Panc1 (cell line): ENCODE measurements around the gene MYL10.
A peak's percentile ranks its signal among the peaks of the same experiment; 100 is the strongest.

Experiments
- POLR2AphosphoS5 ChIP-seq: IDR thresholded peaks from 2 replicates; pipeline ENCODE4 v1.6.1; 2012; ENCODE audit warnings: mild to moderate bottlenecking, low read depth, low read length, moderate library complexity
- TF ChIP-seq, protein P1 (sequence below): fragments of 450-650 bp; IDR thresholded peaks from 2 replicates; pipeline ENCODE4 v1.5.1; 2017; ENCODE audit warnings: mild to moderate bottlenecking

DNA sequence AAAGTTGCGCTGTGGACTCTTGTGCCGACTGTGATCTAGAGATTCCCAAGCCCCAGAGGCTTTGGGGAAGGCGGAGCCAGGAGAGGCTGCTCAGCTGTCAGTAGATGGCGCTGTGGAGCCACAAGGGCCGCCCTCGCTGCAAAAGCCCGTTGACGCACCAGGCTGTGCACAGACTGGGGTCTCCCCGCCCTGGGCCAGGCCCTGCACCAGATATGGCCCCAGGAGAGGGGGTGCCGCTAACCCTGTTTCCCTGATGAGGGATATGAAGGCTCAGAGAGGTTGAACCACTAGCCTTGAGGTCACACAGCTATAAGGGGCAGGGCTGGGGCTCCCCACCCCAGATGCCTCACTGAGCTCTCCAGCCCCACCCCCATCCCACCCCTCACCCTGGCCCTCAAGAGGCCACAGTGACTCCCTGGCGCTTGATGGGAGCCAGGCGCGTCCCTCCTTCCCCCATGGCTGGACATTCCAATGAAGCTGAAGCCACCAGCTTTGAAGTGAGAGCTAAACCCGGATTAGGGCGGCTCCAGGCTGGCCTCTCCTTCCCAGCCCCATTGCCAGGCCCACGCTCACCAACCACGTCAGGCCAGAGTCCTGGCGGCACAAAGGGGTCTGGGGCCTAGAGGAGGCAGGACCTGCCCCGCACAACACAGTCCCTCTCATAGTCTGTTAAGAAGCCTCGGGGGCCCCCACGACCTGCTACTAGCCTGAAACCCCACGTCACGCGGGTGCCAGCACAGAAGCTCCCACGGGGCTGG lies 26.4 kb downstream of the MYL10 start:
- TF ChIP-seq, protein P1, sequence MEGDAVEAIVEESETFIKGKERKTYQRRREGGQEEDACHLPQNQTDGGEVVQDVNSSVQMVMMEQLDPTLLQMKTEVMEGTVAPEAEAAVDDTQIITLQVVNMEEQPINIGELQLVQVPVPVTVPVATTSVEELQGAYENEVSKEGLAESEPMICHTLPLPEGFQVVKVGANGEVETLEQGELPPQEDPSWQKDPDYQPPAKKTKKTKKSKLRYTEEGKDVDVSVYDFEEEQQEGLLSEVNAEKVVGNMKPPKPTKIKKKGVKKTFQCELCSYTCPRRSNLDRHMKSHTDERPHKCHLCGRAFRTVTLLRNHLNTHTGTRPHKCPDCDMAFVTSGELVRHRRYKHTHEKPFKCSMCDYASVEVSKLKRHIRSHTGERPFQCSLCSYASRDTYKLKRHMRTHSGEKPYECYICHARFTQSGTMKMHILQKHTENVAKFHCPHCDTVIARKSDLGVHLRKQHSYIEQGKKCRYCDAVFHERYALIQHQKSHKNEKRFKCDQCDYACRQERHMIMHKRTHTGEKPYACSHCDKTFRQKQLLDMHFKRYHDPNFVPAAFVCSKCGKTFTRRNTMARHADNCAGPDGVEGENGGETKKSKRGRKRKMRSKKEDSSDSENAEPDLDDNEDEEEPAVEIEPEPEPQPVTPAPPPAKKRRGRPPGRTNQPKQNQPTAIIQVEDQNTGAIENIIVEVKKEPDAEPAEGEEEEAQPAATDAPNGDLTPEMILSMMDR = peak; percentile 97
- TF ChIP-seq POLR2AphosphoS5 = no peak
